Subcutaneous abdominal adipose tissue (tissue), 5 donors: Measurements from ENCODE around the gene PRKAA1.

Experiments used
- H3K27ac ChIP-seq: one replicate; pipeline ENCODE4 v1.7.0; 2013; ENCODE audit warnings: low read depth, mild to moderate bottlenecking, inconsistent platforms, low read length, moderate library complexity
- H3K27me3 ChIP-seq, 5 donors: one replicate each; pipeline ENCODE4 v1.7.0; 2013; ENCODE audit warnings: low read length in 5 of 5, inconsistent platforms in 1 of 5; ENCODE audit not compliant: control insufficient read depth in 5 of 5, insufficient read depth in 4 of 5
- H3K36me3 ChIP-seq, 5 donors: one replicate each; pipeline ENCODE4 v1.7.0; 2013; ENCODE audit warnings: low read length in 5 of 5; ENCODE audit not compliant: control insufficient read depth in 5 of 5, insufficient read depth in 5 of 5
- H3K4me1 ChIP-seq, 5 donors: one replicate each; pipeline ENCODE4 v1.7.0; 2013; ENCODE audit warnings: low read length in 5 of 5, mild to moderate bottlenecking in 3 of 5, moderate library complexity in 1 of 5; ENCODE audit not compliant: control insufficient read depth in 5 of 5, insufficient read depth in 5 of 5
- H3K4me3 ChIP-seq, 5 donors: one replicate each; pipeline ENCODE4 v1.7.0; 2013; ENCODE audit warnings: low read length in 5 of 5, low read depth in 1 of 5
- H3K9ac ChIP-seq, 5 donors: one replicate each; pipeline ENCODE4 v1.7.0; 2013; ENCODE audit warnings: low read length in 5 of 5, mild to moderate bottlenecking in 4 of 5, moderate library complexity in 3 of 5
- H3K9me3 ChIP-seq, 5 donors: one replicate each; pipeline ENCODE4 v1.7.0; 2013; ENCODE audit warnings: low read length in 5 of 5; ENCODE audit not compliant: control insufficient read depth in 5 of 5
- donor health status: healthy.
- donor health status: healthy.
- donor health status: healthy.
- donor health status: healthy.
- donor health status: healthy.

The PRKAA1 gene

GRCh38 chr5:40762705-40763104 is 35.5 kb downstream of the PRKAA1 start:
- Histone ChIP-seq H3K27me3 (no peaks in the 10 kb centered on the region), H3K4me3 (no peak overlapping the region), H3K9ac (no peak overlapping the region), H3K36me3 (peaks cover 24 to 50% (median 41%) of the 10 kb centered on the region in 5 donors), H3K4me1 (peaks cover 0 to 4% (median 0%) of the 10 kb centered on the region in 5 donors), H3K27ac (peak overlapping the region; percentile 33), H3K9me3 (no peaks in the 10 kb centered on the region)

- H3K27me3 ChIP-seq: no peaks in the 10 kb centered on the region
- peaks cover 0 to 10% (median under 1%) of the 10 kb centered on the region in 5 donors for H3K36me3 ChIP-seq
- peaks cover 2 to 19% (median 11%) of the 10 kb centered on the region in 5 donors for H3K4me1 ChIP-seq
- no peak overlapping the region for H3K9ac ChIP-seq
- H3K27ac ChIP-seq: no peak overlapping the region
- no peak overlapping the region for H3K4me3 ChIP-seq
- H3K9me3 ChIP-seq: no peaks in the 10 kb centered on the region
These were observed 40.8 kb downstream of the PRKAA1 start for GRCh38 chr5:40757400-40757799.

GRCh38 chr5:40755407-40756365 is 42.5 kb downstream of the PRKAA1 start, which contains the start of gene TTC33:
Gene TTC33, minus strand, starts transcription at chr5:40755961. Its CDS starts 8,943 bp downstream, at chr5:40747018.
- Histone ChIP-seq H3K4me1 (peaks cover 2 to 19% (median 9%) of the 10 kb centered on the region in 5 donors), H3K4me3 (peak within 1 kb of the TSS; percentile 94 to 98 (median 95)), H3K36me3 (no peaks in the 10 kb centered on the region), H3K9ac (peak within 1 kb of the TSS; percentile 93 to 99 (median 97)), H3K27me3 (no peaks in the 10 kb centered on the region), H3K9me3 (no peaks in the 10 kb centered on the region), H3K27ac (peak within 1 kb of the TSS; percentile 97)

- Histone ChIP-seq H3K36me3 (no peaks in the 10 kb centered on the region), H3K4me1 (peaks cover 2 to 19% (median 9%) of the 10 kb centered on the region in 5 donors), H3K9me3 (no peaks in the 10 kb centered on the region), H3K9ac (peak overlapping the region; percentile 39 to 99 (median 97)), H3K27ac (peak overlapping the region; percentile 97), H3K4me3 (peak overlapping the region; percentile 89 to 98 (median 95)), H3K27me3 (no peaks in the 10 kb centered on the region)
These were observed 43.1 kb downstream of the PRKAA1 start for GRCh38 chr5:40755093-40755406.

- Histone ChIP-seq H3K36me3 (no peaks in the 10 kb centered on the region), H3K27ac (peak overlapping the region; percentile 97), H3K27me3 (no peaks in the 10 kb centered on the region), H3K9ac (peak overlapping the region; percentile 39 to 99 (median 97)), H3K4me1 (peaks cover 2 to 19% (median 9%) of the 10 kb centered on the region in 5 donors), H3K4me3 (peak overlapping the region; percentile 89 to 98 (median 95)), H3K9me3 (no peaks in the 10 kb centered on the region)
These were observed 43.6 kb downstream of the PRKAA1 start for GRCh38 chr5:40754381-40755092.

GRCh38 chr5:40746703-40747102 is 51.5 kb downstream of the PRKAA1 start:
- Histone ChIP-seq H3K27me3 (no peaks in the 10 kb centered on the region), H3K9me3 (no peaks in the 10 kb centered on the region), H3K36me3 (peaks cover 0 to 6% (median 3%) of the 10 kb centered on the region in 5 donors), H3K4me1 (peaks cover 0 to 6% (median 0%) of the 10 kb centered on the region in 5 donors), H3K9ac (no peak overlapping the region), H3K27ac (no peak overlapping the region), H3K4me3 (no peak overlapping the region)

GRCh38 chr5:40743771-40744170 is 54.4 kb downstream of the PRKAA1 start:
- peaks cover 0 to 4% (median 0%) of the 10 kb centered on the region in 5 donors for H3K9me3 ChIP-seq
- H3K4me3 ChIP-seq: no peak overlapping the region
- H3K4me1 ChIP-seq: peaks cover 0 to 6% (median 0%) of the 10 kb centered on the region in 5 donors
- no peak overlapping the region for H3K27ac ChIP-seq
- H3K27me3 ChIP-seq: no peaks in the 10 kb centered on the region
- H3K9ac ChIP-seq: no peak overlapping the region
- H3K36me3 ChIP-seq: peaks cover 0 to 21% (median 13%) of the 10 kb centered on the region in 5 donors

- H3K36me3 ChIP-seq: peaks cover 0 to 17% (median 10%) of the 10 kb centered on the region in 5 donors
- H3K4me3 ChIP-seq: no peak overlapping the region
- H3K9ac ChIP-seq: no peak overlapping the region
- H3K9me3 ChIP-seq: peaks cover 0 to 4% (median 0%) of the 10 kb centered on the region in 5 donors
- peaks cover 2 to 25% (median 20%) of the 10 kb centered on the region in 5 donors for H3K4me1 ChIP-seq
- no peaks in the 10 kb centered on the region for H3K27me3 ChIP-seq
- no peak overlapping the region for H3K27ac ChIP-seq
These were observed 59.7 kb downstream of the PRKAA1 start for GRCh38 chr5:40738502-40738901.

- peaks cover 0 to 4% (median 0%) of the 10 kb centered on the region in 5 donors for H3K9me3 ChIP-seq
- no peak overlapping the region for H3K4me3 ChIP-seq
- peaks cover 2 to 29% (median 20%) of the 10 kb centered on the region in 5 donors for H3K4me1 ChIP-seq
- peaks cover 0 to 13% (median 7%) of the 10 kb centered on the region in 5 donors for H3K36me3 ChIP-seq
- no peak overlapping the region for H3K9ac ChIP-seq
- H3K27ac ChIP-seq: no peak overlapping the region
- H3K27me3 ChIP-seq: no peaks in the 10 kb centered on the region
These were observed 61.9 kb downstream of the PRKAA1 start for GRCh38 chr5:40736103-40736875.
